RPMI7951 (cell line): ENCODE measurements around the gene PKIG. TPM values are rescaled to one million over a fixed set of nuclear protein-coding genes. Genes with fewer than 3 reads are reported as not detected.

Source experiments
- DNase-seq: peaks from one replicate; pipeline ENCODE4 v3.0.0-alpha.2; 2012; ENCODE audit warnings: low read depth
- total RNA-seq: library from RNA; depleted of rRNA; stranded (reverse); fragments of >200 nt; shearing (Covaris generic); gene quantifications from 2 replicates; pipeline ENCODE4 v1.2.3, GENCODE V29; 2014

The PKIG gene
- total RNA-seq, 1 experiment from 2014 or later, result 90.2 TPM

DNA sequence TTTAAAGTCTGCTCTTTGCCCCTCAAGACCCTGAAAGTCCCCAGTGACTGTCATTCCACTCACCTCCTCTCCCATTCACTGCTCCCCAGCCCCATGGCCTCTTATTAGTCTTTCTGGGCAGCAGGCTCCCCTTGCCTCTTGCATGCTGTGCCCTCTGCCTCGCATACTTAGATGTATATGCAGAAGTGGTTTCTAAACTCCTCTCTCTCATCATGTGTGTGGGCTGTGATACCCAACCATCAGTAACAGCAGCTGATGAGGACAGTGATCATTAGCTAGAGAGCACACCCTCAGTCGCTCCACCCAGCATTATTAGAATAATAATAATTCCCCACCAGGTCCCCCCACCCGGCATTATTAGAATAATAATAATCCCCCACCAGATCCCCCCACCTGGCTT, 14.5 kb downstream of the PKIG start:
- DNase-seq, result no peak

DNA sequence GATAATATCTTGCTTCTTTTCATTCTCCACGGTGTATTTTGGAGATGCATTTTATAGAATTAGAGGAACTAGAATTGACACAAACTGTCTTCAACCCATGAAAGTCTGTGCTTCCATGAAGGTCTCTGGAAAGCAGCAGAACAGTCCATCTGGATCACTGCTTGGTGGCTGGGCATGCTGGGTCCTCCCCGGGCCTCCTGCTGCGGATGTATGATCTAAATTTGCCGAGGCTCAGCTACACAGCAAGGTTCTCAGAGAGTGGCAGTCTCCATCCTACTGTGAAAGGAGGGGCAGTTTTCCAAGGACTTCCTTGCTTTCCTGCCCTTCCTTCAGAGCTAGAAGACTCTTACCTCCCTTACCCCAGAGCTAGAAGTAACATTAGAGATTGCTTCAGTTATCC, 15.1 kb downstream of the PKIG start:
- DNase-seq, result no peak

DNA sequence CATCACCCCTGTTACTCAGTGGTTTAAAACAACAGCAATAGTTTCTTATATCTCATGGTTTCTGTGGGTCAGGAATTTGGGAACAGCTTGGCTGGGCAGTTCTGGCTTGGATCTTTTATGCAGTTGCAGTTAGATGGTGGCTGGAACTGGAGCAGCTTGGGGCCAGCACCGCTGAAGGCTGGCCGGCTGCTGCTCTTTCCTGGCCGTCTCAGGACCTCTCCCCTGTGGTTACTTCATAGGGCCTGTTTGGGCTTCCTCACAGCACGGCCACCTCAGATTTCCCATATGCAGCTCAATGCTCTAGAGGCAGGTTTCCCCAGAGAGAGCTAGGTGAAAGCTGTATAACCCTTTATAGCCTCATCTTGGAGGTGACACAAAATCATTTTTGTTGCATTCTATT, 15.6 kb downstream of the PKIG start:
- no peak for DNase-seq

DNA sequence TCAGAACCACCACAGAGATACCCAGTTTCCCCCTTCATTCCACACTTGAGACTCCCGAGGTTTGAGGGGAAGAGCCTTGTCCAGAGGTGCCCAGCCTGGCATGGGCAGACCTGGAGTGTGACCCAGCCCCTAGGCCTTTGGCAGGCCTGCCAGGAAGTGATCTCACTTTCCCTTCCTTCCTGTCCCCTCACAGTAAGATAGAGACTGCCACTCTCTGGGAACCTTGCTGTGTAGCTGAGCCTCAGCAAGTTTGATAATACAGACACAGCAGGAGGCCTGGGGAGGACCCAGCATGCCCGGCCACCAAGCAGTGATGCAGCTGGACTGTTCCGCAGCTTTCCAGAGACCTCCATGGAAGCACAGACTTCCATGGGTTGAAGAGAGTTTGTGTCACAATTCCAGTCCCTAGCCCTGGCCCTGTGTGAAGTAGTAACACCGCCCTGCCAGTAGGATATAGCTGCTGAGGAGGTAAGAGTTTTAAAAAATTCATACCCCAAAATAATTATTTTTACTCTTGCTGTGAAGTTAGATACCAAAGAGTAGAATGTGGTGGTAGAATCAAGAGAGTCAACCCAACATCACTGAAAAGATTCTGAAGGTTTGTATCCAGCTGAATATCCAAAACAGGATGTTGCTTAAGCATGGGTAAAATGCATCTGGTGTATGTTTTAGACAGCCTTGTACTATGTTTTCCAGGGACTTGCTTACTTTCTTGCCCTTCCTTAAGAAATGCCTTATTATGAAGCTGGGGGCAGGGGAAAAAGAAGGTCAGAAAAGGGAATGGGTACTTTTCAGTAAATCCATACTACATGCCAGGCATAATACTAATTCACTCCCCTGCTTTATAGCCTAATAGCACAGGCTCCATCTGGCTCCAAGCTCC, 16.3 kb downstream of the PKIG start:
- DNase-seq, result peak; percentile 58

DNA sequence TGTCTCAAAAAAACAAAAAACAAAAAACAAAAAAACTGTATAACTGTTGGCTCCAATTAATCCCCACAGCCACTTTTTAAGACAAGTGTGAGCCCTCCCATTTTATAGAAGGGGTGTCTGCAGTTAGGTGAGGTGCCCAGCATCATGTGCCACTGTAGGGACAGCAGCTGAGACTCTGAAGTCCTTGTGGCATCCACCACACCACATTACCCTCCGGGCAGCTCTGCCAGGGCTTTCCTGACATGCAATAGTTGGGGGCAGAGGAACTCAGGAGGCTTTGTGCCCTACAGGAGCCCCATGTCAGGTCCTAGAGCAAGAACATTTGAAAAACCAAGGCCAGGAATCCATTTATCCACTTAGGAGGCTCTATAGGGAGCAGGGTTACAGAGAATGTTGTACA, 17.3 kb downstream of the PKIG start:
- DNase-seq, result no peak

DNA sequence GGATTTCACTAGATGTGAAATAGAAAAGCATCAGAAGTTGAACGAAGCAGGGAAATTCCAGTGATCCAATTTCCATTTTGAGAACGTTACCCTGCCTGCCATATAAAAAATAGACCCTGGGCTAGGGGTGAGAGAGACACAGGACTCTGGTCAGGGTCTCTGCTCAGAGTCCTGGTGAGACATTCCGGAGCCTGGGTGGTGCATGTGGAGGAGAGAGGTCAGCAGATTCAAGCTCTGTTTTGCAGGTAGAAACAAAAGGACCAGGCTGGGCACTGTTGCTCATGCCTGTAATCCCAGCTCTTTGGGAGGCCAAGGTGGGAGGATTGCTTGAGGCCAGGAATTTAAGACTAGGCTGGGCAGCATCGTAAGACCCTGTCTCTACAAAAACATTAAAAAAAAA, 17.9 kb downstream of the PKIG start:
- DNase-seq, result no peak

DNA sequence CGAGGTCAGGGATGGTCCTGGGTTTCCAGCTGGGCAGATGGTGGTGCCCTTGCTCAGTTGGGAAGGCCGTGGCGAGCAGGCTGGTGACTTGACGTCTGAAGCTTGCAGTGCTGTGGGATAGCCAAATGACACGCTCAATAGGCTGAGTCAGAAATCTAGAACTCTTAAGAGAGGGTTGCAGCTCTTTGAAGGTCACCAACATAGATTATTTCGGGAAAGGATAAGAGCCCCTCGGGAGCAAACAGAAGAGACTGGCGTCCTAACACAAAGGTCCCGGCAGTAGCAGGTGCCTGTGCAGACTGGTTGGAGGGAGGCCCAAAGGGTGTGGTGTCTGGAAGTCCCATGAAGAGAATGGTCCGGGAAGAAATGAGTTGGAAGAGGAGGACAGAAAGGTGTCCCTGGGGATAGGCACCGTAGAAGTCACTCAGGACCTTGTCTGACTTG, 18.4 kb downstream of the PKIG start:
- DNase-seq, result peak; percentile 30

DNA sequence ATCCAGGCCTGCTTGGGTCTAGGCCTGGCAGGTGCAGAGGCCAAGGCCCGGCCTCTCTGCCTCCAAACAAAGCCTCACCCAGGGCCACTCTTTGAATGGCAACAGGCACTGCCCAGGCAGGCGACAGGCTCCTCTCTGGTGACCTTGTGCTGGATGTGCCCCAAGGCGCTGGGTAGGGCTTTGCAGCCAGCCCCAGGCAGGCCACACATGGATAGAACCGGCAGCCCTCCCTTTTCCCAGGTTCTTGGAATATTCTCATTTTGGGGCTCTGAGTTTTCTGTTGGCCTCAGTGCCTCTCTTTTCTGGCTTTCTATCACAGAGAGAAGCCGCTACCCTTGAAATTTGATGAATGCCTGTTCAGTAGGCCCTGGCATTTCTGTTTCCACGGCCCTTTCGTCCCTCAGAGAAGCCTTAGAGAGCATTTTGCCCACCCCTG, 18.9 kb downstream of the PKIG start:
- DNase-seq, result no peak

DNA sequence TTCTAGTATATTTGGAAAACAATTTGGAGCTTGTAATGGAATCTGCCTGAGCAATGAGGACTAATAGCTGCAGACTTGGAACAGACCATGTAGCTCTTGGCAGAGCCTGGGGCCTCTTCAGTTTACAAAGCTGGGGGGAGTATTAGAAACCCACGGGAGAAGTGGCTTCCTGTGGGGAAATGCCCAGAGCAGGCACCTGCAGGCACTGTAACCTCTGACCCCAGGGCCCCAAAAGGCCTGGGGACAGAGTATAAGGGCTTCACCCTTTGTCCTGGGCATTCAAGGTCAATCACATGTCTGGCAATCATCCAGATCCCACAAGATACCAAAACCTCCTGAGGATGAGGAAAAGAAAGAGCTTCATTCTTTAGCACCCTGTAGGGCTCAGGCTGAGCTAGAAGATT, 19.4 kb downstream of the PKIG start:
- DNase-seq, result peak; percentile 65

DNA sequence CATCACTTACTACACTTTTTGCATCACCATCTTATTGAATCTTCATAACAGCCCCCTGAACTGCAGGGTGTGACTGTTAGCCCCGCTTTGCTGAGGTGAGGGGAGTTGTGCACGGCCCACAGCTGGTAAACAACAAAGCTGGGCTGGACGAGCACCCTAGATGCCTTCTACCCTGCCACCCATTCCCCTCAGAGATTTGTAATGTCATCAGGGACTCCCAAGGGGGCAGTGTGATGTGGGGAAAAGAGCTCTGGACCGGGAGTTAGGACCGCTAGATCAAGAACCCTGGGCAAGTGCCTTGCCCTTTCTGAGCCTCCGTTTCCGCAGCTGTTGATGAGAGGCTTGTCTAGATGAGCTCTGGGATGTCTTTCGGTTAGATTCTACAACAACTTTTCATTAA, 20.9 kb downstream of the PKIG start:
- no peak for DNase-seq

DNA sequence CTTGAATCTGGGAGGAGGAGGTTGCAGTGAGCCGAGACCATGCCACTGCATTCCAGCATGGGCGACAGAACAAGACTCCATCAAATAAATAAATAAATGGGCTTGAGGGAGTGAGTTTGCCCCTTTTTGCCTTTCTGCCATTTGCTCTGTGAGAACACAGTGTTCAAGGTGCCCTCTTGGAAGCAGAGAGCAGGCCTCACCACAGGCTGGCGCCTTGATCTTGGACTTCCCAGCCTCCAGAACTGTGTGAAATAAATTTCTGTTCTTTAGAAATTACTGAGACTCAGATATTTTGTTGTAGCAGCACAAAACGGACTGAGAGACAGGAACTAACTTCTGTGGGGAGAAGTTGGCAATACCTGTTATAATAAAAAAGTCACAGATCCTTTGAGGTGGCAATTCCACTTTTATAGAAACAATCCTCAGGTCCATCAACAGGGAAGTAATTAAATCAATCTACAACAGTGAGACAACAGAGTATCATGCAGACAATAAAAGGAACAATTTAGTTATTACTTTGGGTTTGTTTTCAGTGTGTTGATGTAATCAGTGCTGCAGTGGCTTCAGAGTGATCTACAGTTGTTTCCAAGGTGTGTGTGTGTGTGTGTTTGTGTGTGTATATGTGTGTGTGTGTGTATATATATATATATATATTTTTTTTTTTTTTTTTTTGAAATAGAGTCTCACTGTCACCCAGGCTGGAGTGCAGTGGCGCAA, 24.5 kb downstream of the PKIG start:
- DNase-seq, result no peak

DNA sequence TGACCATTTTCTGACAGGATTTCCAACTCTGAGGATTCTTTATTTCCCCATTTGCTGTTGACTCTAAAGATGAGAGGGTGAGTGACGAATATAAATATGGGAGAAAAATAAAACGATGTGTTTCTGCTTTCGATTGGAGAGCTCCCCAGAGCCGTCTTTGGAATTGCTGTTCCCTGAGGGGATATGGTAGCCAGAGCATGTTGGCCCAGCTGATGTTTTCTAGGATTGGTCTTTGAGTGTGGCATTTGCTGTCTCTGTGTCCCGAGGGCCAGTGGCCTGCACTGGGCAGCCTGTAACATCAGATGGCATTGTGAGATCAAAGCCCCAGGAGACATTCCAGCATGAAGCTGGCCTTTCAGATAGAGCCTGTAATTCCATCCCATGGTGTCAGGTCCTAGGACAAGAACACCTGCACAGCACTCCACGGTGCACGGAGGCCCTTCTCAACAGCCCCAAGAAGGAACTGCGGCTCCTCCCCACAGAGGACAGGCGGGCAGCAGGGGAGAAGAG, 26.7 kb downstream of the PKIG start:
- peak; percentile 60 for DNase-seq

DNA sequence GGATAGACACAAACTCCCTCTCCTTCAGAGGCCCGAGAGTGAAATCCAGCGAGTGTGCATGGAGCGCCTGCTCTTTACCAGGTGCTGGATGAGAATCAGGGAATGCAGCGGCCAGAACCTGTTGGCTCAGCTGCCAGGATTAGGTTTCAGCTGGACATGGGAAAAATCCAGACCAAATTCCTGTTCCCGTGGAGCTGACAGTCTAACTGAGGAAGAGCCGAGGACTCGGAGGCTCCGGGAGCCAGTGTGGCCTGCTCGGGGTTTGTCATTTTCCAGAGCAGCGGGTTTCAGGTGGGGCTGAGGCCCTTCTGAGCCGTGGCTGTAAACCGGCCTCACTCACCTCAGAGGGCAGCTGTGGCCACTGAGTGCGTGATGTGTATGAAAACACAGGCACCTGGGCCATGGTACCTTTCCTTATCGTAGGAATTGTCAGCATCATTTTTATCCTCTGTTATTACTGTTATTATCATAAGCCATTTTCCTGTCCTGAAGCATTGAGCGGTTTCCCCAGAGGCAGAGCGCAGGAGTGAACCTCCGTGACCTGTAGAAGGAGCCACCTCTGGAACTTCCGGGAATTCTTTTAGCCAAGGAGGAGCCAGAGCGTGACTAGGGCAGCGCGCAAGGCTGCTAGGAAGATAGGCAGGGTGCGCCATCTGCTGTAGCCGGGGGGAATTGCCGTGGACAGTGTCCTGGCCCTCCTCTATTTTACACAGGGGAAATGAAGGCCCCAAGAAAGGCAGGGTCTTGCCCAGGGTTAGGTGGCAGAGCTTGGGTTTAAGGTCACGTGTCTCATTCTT, 27.3 kb downstream of the PKIG start:
- DNase-seq, result peak; percentile 86

DNA sequence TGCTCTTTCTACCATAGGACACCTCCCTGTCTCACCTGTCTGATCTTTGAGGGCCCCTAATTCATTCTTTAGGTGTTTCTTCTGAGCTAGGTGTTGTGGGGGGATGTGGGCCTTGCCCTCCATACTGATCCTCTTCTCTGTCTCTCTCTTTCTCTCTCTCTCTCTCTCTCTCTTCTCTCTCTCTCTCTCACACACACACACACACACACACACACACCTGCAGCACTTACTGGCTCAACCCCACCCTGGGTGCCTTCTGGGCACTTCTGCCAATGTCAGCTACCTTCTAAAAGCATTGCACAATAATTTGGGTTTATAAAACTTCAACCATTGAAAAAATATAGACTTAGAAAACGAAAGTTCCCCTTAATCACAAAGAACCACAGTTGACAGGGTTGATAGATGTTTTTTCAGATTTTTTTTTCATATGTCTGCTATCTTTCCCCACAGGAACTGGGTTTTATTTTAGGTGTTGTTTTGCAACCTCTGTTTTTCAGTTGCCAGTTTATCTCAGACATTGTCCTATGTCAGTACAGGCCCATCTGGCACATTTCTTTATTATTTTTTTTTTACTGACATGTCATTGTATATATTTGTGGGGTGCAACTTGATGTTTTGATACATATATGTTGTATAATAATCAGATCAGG, 28.1 kb downstream of the PKIG start:
- DNase-seq, result no peak

DNA sequence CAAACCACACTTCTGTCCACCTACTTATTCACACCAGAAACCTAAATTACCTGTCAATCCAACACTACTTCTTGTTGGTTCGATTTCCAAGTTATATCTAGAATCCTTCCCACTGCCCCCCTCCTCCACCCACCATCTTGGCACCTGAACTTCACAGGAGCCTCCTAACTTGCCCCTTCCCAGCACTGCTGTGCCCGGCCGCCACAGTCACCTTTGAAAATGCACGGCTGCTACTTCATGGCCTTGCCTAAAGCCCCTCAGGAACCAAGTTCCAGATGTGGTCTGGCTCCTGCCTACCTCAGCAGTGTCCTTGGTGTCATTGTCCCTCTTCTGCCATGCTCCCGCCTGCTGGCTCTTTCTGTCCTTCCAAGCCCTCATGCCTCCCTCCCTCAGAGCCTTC, 31.2 kb downstream of the PKIG start:
- DNase-seq, result no peak

DNA sequence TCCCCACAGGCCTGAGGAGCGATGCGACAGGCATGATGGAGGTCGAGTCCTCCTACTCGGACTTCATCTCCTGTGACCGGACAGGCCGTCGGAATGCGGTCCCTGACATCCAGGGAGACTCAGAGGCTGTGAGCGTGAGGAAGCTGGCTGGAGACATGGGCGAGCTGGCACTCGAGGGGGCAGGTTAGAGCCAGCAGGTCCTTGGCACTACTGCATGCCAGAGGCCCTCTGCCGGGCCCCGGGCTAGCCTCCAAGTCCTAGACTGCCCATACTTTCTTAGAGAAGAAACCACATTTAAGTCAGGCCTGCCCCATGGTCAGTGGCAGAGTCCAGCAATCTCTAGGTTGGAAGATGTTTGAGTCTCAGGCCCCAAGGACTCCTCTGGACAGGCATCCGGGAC, 32.1 kb downstream of the PKIG start:
- no peak for DNase-seq

DNA sequence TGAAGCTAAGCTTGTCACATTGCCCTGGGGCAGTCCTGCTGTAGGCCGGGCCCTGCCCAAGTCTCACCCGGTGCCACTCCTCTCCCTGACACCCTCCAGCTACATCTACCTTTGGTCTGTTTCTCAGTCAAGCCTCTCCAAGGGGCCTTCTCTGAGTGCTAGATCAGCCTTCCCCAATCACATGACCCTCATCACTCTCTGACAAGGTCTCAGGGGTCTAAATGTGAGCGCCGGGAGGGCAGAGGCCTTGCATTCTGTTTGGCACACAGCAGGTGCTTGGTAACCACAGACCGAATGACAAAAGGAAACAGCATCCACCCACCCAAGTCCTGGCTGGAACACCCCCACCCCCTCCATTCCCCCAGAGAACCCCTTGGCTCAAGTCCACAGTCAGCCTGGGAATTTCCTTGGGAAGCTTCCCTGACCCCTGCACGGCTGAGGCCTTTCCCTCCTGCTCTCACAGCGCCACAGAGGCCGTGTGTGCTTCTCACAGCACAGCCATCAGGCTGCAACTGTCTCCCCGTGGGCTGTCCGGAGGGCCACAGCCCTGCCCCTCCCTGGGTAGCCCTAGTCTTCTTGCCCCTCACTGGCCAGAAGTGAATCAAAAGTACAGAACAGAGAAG, 32.9 kb downstream of the PKIG start:
- no peak for DNase-seq

DNA sequence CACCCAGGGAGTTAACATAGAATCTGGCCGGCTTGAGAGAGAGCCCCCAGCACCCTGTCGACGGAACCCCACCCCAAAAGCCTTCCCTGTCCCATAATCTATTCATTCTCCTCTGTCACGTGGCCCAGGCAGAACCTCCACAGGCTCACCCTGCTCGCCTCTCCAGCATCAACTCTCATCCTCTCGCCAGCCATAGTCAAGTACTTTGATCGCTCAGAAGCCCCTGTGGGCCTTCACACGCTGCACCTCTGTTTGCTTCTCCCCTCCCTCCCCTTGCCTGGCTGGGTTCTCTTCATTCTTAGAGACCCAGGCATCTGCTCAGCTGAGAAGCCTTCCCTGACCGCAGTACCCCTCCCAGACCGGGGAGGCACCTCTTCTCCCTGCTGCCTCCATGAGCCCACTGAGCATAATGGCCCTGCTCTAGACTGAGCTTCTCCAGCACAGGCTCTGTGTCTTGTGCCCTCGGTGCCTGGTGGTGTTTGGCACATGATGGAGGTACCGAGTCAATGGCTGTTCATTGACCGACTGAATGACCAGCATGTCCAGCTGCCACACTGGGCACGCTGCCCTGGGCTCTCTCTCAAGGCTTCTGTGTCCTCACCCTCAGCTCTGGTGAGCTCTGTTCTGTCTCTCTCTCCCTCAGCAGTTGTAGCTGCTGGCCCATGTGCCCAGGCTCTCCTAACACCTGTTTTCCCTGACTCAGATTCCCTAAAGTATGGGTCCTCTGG, 33.7 kb downstream of the PKIG start:
- no peak for DNase-seq

DNA sequence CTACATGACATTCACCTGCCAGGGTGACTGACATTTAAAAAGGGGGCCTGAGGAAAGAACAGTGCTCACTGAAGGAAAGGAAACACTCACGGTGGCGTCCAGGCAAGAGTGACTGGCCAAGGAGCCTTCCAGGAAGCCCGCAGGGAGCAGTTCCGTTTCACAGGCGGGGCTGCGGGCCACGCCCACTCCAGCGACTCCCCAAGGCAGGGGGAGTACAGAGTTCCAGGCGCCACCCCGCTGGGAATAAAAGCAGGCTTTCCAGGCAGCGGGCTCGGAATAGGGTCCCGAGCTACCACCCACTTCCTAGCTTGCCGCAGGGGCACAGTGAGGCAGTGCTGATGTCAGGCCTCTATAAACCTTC, 34.2 kb downstream of the PKIG start:
- no peak for DNase-seq

DNA sequence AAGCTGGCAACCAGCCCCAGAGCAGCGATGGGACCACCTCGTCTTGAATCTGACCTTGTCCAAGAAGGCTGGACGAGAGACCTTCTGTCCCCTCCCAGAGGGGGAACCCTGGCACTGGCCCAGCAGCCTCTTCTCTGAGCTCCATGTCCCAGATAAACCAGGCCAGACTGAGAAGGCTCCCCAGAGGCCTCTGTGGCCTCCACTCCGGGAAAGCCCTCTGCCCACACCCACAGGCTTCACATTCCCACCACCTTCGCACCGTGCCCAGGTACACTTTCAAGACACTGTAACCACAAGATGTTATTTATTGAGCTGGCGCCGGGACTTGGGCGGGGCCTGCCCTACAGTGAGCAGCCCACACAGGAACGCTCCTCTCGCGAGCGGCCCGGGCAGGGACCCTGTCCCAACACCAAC, 35.9 kb downstream of the PKIG start:
- DNase-seq, result no peak

DNA sequence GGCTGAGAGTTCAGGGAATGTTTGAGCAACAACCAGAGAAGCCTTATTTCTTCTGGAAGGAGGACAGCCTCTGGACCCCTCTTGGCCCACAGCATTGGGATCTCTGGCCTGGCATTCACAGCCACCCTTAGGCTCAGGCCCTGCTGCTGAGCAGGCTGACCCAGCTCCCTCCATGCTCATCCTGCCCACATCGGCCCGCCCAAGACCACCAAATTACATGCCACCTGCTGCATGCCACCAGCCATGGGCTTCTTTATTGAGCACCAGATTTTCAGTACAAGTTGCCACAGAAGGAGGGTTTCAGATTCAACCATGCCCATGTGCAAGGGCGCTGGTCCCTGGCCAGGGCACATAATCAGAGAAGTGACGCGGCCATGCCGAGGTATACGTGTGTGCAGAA, 36.9 kb downstream of the PKIG start:
- DNase-seq, result no peak
